DMS114 treated with DMSO at 0.1 percent for 48 hours (cell line): Measurements from ENCODE around the gene LUM.
A peak's percentile ranks its signal among the peaks of the same experiment; 100 is the strongest.
"Not testable (repeated sequence)": the region's sequence is repeated elsewhere in the genome, so short reads cannot be mapped to it uniquely, and the experiment has no call there.

Source experiments
- DNase-seq: peaks from one replicate; lab custom pipeline; 2025; ENCODE audit not compliant: unreplicated experiment; lab: John Stamatoyannopoulos, UW

LUM gene

GRCh38 chr12:91109581-91110310 lies 1.5 kb downstream of the LUM start:
- no peak for DNase-seq

GRCh38 chr12:91109148-91109564 lies 2.1 kb downstream of the LUM start:
- DNase-seq = peak; percentile 37

- no peak for DNase-seq
Measured at GRCh38 chr12:91108196-91108755, 3.0 kb downstream of the LUM start.

- no peak for DNase-seq
Measured at GRCh38 chr12:91106283-91106682, 5.0 kb downstream of the LUM start.

- DNase-seq = no peak
Measured at GRCh38 chr12:91105807-91106206, 5.5 kb downstream of the LUM start.

GRCh38 chr12:91104812-91105466 lies 6.4 kb downstream of the LUM start:
- DNase-seq = peak; percentile 55

- DNase-seq = no peak
Measured at GRCh38 chr12:91103624-91104023, 7.7 kb downstream of the LUM start.

- no peak for DNase-seq
Measured at GRCh38 chr12:91103101-91103500, 8.2 kb downstream of the LUM start.

GRCh38 chr12:91100906-91101305 lies 10.4 kb downstream of the LUM start:
- DNase-seq = peak; percentile 18

GRCh38 chr12:91099836-91100235 lies 11.5 kb downstream of the LUM start:
- peak; percentile 61 for DNase-seq

- peak; percentile 44 for DNase-seq
Measured at GRCh38 chr12:91099341-91099740, 12.0 kb downstream of the LUM start.

- no peak for DNase-seq
Measured at GRCh38 chr12:91098941-91099340, 12.4 kb downstream of the LUM start.

GRCh38 chr12:91098461-91098860 lies 12.8 kb downstream of the LUM start:
- DNase-seq = peak; percentile 41

GRCh38 chr12:91094957-91095356 lies 16.3 kb downstream of the LUM start:
- DNase-seq = no peak

GRCh38 chr12:91094032-91094662 lies 17.1 kb downstream of the LUM start:
- DNase-seq = no peak

- no peak for DNase-seq
Measured at GRCh38 chr12:91093341-91093740, 18.0 kb downstream of the LUM start.

GRCh38 chr12:91091916-91092715 lies 19.2 kb downstream of the LUM start:
- no peak for DNase-seq

- not testable (repeated sequence) for DNase-seq
Measured at GRCh38 chr12:91089953-91090352, 21.3 kb downstream of the LUM start.

GRCh38 chr12:91080041-91080440 lies 31.3 kb downstream of the LUM start:
- DNase-seq = no peak

- no peak for DNase-seq
Measured at GRCh38 chr12:91078501-91078900, 32.8 kb downstream of the LUM start.
